HG03064 (cell line): ENCODE data around the gene TMEM267.
A peak's percentile ranks its signal among the peaks of the same experiment; 100 is the strongest.
"Not testable (repeated sequence)": the region's sequence is repeated elsewhere in the genome, so short reads cannot be mapped to it uniquely, and the experiment has no call there.

Experiments
- ATAC-seq: cut with Tn5 transposase; IDR thresholded peaks from one replicate; pipeline ENCODE4 v1.9.1; 2021; ENCODE audit warnings: low read depth; ENCODE audit not compliant: unreplicated experiment

TMEM267 gene

GRCh38 chr5:43483298-43484105, at the start of gene TMEM267:
TMEM267 (minus strand) TSS chr5:43483865; CDS start chr5:43453969, 29,896 bp downstream.
- peak; percentile 88 for ATAC-seq

DNA sequence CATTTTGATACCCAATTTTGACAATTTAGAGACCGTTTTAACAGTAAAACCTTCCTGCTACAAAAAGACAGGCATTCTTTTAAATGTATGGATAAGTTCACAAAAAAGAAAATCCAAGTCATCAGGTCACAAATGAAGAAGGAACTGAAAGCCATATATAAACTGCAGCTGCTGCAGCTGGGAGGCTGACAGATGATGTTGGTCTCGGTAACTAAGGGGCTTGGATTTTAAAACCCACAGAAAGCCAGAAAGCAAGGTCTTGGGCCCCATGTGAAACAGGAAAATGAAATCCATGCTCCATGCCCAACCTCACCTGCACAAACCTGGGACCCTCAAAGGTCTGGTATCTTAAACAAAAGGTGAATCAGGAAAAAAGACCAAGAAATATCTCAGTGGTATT, 47.0 kb upstream of the TMEM267 start:
- no peak for ATAC-seq

GRCh38 chr5:43523662-43524072, 40.0 kb upstream of the TMEM267 start:
- no peak for ATAC-seq

- ATAC-seq: no peak
Measured at GRCh38 chr5:43520615-43521014, 37.0 kb upstream of the TMEM267 start.

GRCh38 chr5:43515678-43516048, 32.0 kb upstream of the TMEM267 start:
- no peak for ATAC-seq

DNA sequence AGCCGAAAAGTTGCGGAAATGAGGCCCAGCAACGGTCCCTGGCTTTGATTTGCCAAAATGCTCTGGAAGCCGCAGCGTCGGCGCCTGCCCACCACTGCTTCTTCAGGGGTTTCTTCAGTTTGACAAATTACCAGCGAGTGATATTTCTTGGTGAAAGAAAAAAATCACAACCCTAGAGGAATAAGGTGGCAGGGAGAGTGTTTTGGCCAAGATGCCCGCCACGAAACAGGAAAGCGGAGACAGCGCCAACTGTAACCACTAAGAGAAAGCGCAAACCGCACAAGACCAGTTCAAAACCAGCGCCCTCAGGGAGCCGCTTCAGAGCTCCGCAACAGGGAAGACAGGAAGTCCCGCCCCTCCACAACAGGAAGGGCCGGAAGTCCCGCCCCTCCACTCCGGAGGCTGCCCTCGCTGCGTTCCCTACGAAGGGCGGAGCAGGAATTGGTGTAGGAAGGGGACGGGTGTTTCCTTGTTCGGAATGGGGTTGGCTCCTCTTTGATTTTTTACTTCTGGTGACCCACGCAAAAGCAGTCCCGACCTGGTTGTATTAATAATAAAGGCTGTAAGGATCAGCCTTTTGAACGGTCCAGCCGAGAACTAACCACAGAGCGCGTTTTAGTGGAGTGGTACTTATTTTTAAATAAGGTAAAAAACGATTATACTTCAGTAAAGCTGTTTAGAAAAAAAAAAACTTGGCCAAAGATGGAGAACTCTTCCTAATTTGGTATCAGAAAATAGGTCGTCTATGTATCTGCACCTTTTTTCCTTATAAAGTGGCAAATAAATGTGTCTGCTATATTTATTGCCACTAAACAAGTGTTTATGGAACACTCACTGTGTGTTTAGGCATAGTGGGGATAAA, 31.4 kb upstream of the TMEM267 start, which contains the start of gene C5orf34:
Gene C5orf34, minus strand, starts transcription at position 333 of the 862 bp plus-strand sequence. CDS start 5,809 bp downstream, outside the sequence.
- peak; percentile 97 for ATAC-seq

- ATAC-seq: peak; percentile 29
Measured at GRCh38 chr5:43514471-43514815, 30.8 kb upstream of the TMEM267 start.

- ATAC-seq: no peak
Measured at GRCh38 chr5:43514025-43514424, 30.4 kb upstream of the TMEM267 start.

DNA sequence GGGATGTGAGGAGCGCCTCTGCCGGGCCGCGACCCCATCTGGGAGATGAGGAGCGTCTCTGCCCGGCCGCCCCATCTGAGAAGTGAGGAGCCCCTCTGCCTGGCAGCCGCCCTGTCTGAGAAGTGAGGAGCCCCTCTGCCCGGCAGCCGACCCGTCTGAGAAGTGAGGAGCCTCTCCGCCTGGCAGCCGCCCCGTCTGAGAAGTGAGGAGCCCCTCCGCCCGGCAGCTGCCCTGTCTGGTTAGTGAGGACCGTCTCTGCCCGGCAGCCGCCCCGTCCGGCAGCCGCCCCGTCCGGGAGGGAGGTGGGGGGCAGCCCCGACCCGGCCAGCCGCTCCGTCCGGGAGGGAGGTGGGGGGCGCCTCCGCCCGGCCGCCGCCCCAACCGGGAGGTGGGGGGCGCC, 27.4 kb upstream of the TMEM267 start:
- ATAC-seq: not testable (repeated sequence)

DNA sequence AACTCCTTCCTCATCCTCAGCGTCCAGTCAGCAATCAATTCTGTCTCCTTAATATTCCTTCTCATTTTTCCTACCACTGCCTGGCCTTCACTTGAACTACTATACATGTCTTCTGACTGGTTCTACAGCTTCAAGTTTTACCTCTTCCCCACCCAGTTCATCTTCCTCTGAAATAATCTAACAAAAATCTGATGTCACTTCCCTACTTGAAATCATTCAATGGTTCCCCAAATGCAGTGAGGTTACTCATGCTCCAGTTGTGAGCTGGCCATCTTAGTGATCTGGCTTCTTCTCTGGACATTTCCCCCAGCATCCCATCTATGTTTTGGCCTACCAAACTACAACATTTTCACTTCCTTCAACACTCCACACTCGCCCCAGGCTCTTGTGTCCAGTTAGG, 14.9 kb upstream of the TMEM267 start:
- ATAC-seq: no peak

GRCh38 chr5:43497311-43498104, 13.8 kb upstream of the TMEM267 start:
- no peak for ATAC-seq

DNA sequence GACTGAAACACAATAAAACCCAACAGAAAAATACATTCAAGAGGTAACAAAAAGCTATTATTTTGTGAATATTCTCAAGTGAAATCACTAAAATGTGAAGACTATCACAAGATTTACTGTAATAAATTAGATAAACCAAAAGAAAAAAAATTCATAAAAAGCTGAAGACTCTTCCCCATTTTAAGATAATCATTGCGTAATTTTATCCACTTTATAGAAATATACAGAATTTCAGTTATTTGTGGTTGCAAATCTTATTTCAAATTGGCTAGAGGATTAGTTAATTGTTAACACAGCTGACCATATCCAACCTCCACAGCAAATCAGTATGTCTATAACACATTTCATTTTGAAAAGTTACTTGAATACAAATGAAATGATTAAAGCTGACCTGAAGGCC, 7.7 kb upstream of the TMEM267 start:
- no peak for ATAC-seq

GRCh38 chr5:43486353-43486752, 2.7 kb upstream of the TMEM267 start:
- no peak for ATAC-seq

DNA sequence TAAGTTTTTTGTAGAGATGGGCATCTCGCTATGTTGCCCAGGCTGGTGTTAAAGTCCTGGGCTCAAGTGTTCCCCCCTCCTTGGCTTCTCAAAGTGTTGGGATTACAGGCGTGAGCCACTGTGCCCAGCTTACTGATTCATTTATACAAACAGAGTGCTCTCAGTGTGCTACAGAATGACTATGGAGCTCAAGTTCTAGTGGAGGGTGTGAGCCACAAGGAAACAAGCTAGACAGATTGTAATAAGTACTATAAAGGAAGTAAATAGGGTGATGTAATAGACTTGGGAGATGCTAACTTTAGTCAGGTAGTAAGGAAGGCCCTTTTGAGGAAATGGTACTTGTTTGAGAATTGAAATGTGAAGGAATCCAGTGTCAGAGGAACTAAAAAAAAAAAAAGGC, 1.7 kb upstream of the TMEM267 start:
- no peak for ATAC-seq

GRCh38 chr5:43484106-43484849, 613 bp upstream of the TMEM267 start:
- ATAC-seq: peak; percentile 72

DNA sequence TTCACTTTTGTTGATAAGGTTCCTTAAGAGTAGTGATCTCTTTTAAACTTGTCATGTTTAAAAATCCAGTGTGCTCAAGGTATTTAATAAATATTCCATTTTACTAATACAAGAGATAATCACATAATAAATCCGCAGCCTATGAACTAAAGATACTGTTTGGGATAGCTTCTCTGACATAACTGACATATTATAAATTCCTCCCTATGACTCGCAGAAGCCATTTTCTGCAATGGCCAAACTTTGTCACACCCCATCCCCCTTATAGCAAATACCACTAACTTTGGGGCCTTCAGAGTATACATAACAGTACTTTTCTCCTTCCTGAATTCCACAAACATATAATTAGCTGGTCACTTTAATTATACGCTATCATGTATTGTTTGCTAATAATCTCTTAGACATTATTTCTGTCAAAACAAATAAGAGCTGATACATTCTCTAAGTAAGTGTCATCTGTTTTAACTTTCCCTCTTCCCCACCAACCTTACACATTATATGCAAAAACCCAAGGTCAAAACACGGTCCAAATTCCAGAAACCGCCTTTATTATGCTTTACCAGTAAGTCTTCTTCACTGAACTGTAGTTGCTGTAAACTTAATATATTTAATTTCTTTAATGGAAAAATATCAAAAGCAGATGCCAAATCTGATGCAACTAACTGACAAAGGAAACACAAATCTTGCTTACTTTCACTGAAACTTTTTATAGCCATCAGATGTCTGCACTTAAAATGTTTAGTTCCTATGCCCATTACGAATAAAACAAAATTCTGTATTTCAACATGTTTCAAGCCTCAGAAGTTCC, 971 bp downstream of the TMEM267 start:
- no peak for ATAC-seq

DNA sequence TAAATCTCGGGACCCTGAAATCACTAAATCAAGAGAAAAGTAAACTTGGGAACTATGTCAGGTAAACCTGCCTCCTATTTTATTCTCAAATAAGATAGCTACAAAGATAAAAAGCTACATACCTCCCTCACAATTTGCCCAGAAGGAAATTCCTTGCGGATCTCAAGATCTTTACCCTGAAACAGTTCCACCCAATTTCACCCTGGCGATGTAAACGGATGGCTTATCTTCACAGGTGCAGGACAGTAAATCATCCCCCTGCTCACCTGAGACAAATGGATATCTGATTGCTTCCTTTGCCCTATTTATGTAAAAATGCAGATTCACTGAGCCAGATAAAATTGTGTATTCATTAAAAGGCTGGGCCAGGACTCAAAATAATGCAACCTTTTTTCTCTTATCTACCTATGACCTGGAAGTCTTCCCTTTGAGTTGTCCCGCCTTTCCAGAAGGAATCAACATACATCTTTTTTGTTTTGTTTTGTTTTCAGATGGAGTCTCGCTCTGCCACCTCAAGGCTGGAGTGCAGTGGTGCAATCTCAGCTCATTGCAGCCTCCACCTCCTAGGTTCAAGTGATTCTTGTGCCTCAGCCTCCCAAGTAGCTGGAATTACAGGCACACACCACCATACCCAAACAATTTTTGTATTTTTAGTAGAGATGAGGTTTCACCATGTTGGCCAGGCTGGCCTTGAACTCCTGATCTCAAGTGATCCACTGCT, 13.8 kb downstream of the TMEM267 start:
- no peak for ATAC-seq

GRCh38 chr5:43467100-43467499, 16.6 kb downstream of the TMEM267 start:
- no peak for ATAC-seq

DNA sequence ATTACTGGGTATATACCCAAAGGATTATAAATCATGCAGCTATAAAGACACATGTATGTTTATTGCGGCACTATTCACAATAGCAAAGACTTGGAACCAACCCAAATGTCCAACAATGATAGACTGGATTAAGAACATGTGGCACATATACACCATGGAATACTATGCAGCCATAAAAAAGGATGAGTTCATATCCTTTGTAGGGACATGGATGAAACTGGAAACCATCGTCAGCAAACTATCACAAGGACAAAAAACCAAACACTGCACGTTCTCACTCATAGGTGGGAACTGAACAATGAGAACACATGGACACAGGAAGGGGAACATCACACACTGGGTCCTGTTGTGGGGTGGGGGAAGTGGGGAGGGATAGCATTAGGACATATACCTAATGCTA, 18.2 kb downstream of the TMEM267 start:
- ATAC-seq: not testable (repeated sequence)
